Limb (tissue), 2 donors: Measurements from ENCODE around the gene ZNF90.
"Not testable (repeated sequence)": the region's sequence is repeated elsewhere in the genome, so short reads cannot be mapped to it uniquely, and the experiment has no call there.

Source experiments
- DNase-seq, 2 donors: peaks; one replicate each; pipeline ENCODE4 v3.0.0-alpha.2; 2016; ENCODE audit errors: extremely low spot score in 2 of 2

ZNF90 gene

DNA sequence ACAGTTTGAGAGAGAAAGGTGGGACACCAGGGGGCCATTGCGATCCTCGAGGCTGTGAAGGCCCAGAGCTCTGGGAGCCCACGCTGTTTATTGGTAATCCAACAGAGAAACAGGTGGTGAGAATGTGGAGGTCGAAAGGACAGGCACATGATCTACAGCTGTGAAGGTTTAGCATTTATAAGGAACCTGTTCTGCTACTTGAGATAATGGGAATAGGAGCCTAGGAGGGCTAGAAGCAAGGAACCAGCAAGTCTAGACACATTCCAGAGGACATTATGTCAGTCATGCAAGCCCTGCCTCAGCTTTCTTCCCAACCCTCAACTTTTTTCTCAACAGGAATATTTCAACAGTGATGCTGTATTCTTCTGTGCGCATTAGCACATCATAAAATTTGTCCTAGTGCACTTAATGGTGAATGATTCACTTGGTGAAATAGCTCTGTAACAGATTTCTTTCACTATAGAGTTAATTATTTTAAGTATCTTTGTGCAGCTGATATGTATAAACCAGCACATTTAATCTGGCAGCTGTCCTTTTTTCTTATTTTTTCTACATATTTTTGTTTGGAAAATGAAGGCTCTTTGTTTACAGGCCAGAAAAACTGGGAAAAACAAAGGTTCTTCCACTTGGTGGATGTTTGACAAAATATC lies 25.4 kb downstream of the ZNF90 start:
- no peak for DNase-seq

DNA sequence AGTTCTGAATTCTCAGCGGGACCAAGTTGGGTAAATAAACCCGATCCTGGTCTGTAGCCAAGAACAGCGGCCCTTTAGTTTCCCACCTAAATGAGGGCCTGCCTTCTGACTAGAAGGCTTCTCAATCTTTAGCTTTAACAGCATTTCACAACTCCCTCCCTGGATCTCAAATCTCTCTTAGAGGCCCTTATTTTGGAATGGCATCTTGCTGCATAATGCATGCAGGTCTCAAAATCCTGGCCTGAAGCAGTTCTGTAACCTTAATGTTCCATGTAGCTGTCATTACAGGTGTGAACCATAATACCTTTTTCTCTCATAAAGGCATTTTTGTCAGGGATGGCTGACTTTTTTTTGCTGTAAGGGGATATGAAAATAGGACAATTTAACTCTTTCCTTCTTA lies 29.5 kb downstream of the ZNF90 start:
- no peak for DNase-seq

DNA sequence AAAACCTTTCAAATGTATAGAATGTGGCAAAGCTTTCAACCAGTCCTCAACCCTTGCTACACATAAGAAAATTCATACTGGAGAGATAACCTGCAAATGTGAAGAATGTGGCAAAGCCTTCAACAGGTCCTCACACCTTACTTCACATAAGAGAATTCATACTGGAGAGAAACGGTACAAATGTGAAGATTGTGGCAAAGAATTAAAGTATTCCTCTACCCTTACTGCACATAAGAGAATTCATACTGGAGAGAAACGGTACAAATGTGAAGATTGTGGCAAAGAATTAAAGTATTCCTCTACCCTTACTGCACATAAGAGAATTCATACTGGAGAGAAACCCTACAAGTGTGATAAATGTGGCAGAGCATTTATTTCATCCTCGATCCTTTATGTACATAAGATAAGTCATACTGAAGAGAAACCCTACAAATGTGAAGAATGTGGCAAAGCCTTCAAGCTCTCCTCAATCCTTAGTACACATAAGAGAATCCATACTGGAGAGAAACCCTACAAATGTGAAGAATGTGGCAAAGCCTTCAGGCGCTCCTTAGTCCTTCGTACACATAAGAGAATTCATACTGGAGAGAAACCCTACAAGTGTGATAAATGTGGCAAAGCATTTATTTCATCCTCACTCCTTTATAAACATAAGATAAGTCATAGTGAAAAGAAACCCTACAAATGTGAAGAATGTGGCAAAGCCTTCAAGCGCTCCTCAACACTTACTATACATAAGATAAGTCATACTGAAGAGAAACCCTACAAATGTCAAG lies 40.5 kb downstream of the ZNF90 start:
- DNase-seq: not testable (repeated sequence)

DNA sequence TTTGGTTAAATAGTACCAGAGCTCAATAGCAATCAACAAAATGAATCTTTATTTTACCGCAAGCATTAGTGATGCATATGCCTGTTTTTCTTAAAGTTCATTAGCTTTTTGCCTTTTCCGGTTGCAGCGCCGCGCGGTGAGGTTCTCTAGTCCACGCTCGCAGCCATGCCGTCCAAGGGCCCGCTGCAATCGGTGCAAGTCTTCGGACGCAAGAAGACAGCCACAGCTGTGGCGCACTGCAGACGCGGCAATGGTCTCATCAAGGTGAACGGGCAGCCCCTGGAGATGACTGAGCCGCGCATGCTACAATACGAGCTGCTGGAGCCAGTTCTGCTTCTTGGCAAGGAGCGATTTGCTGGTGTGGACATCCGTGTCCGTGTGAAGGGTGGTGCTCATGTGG lies 47.1 kb downstream of the ZNF90 start:
- DNase-seq: no peak

DNA sequence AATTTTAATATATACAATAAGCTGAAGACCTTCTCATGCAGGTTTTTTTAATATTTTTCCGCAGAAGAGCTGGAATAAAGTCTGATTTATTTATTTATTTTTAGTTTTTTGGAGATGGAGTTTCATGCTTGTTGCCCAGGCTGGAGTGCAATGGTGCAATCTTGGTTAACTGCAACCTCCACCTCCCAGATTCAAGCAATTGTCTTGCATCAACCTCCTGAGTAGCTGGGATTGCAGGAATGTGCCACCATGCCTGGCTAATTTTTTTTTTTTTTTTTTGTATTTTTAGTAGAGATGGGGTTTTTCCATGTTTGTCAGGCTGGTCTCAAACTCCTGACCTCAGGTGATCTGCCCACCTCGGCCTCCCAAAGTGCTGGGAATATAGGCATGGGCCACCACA lies 55.1 kb downstream of the ZNF90 start:
- DNase-seq: not testable (repeated sequence)

DNA sequence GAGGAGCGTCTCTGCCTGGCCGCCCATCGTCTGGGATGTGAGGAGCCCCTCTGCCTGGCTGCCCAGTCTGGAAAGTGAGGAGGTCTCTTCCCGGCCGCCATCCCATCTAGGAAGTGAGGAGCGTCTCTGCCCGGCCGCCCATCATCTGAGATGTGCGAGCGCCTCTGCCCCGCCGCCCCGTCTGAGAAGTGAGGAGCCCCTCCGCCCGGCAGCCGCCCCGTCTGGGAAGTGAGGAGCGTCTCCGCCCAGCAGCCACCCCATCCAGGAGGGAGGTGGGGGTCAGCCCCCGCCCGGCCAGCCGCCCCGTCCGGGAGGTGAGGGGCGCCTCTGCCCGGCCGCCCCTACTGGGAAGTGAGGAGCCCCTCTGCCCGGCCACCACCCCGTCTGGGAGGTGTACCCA lies 59.9 kb downstream of the ZNF90 start:
- DNase-seq: not testable (repeated sequence)

DNA sequence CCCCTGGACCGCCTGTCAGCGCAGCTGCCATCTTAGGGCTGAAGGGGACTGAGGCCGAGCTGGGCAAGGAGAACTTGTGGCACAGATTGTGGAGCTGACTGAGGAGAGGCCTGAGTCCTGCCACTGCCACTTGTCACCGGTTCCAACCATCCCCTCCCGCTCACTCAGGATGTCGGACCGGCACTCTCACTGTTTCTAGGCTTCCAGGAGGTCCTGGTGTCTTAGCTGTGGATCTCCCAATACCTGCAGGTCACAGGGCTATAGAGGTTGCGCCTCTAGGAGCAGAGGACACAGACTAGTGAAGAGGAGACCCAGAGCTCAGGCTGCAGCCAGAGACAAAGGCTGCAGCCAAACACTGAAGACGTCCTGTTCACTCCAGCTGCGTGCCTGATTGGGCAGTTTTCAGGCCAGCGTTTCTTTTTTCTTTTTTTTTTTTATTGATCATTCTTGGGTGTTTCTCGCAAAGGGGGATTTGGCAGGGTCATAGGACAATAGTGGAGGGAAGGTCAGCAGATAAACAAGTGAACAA lies 73.9 kb downstream of the ZNF90 start:
- no peak for DNase-seq

DNA sequence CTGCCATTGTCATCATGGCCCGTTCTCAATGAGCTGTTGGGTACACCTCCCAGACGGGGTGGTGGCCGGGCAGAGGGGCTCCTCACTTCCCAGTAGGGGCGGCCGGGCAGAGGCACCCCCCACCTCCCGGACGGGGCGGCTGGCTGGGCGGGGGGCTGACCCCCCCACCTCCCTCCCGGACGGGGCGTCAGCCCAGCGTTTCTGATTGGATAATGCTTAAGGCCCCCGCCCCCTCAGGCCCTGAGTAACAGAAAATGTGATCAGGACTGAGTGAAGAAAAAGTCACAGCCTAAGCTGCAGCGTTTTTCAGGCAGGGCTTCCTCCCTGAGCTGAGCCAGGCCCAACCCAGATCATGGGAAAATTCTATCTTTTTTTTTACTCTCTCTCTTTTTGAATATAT lies 74.7 kb downstream of the ZNF90 start:
- not testable (repeated sequence) for DNase-seq

DNA sequence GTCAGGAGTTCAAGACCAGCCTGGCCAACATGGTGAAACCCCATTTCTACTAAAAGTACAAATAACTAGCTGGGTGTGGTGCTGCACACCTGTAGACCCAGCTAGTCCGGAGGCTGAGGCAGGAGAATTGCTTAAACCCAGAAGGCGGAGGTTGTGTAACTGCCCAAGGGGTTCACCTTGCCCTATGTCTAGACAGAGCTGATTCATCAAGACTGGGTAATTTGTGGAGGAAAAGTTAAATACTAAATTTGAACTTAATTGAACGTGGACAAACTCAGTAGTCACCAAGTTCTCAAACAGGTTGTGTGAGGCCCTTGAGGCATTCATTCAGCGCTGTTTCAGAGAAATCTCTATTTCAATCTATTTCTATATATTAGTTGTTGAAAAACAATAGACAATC lies 75.5 kb downstream of the ZNF90 start:
- no peak for DNase-seq

DNA sequence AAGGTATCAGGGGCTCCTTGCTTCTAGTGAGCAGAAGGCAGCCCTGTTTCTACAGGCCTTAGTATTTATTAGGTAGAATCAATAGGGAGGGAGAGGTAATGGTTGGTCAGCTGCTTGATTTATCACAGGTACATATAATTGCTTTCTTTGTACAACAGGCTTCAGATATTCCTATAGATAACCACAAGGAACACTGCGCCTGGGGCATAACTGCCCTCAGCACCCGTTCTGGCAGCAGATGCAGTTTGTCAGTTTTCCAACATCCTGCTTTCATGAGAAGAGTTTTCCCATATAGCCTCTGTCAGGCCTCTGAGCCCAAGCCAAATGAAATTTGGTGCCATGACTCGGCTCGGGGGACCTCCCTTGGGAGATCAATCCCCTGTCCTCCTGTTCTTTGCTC lies 76.8 kb downstream of the ZNF90 start:
- DNase-seq: no peak

DNA sequence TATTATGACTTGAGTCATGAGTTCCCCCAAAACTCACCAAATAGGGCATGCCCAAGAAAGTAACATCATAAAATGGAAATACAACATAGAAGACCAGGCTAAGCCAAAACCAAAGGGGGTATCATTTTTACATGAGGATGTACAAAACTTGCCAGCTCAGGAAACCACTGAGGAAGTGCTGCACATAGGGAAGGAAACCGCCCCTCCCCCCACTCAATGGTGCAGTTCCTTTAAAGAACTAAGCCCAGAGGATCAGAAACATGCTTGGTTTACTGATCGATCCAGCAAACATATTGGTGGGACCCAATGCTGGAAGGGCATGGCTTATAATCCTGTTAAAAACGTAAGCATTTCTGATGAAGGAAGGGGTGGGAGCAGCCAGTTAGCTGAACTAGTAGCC lies 85.0 kb downstream of the ZNF90 start:
- DNase-seq: no peak

DNA sequence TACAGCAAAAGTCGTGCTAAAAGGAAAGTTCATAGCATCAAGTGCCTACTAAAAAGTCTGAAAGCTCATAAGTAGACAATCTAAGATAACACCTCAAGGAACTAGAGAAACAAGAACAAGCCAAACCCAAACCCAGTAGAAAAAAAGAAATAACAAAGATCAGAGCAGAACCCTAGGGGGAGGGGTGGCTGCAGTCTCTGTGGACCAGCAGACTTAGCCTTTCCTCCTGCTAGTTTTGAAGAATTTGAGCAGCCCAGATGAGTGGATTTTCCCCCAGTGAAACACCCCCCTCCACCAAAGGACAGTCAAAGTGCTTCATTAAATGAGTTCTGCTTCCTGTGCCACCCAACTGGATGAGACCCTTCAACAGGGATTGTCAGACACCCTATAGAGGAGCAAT lies 86.7 kb downstream of the ZNF90 start:
- DNase-seq: no peak

DNA sequence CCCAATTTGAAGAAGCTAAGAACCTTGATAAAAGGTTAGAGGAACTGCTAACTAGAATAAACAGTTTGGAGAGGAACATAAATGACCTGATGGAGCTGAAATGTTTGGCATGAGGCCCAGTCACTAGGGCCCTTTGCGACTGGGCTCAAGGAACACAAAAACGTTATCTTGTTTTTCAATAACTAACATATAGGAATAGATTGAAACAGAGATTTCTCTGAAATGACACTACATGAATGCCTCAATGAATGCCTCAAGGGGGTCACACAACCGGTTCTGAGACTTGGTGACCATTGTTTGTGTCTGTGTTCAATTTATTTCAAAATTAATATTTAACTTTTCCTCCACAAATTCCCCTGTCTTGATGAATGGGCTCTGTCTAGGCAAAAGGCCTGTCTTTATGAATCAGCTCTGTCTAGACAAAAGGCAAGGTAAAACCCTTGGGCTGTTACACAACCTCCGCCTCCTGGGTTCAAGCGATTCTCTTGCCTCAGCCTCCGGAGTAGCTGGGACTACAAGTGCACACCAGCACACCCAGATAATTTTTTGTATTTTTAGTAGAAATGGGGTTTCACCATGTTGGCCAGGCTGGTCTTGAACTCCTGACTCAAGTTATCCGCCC lies 88.3 kb downstream of the ZNF90 start:
- no peak for DNase-seq

DNA sequence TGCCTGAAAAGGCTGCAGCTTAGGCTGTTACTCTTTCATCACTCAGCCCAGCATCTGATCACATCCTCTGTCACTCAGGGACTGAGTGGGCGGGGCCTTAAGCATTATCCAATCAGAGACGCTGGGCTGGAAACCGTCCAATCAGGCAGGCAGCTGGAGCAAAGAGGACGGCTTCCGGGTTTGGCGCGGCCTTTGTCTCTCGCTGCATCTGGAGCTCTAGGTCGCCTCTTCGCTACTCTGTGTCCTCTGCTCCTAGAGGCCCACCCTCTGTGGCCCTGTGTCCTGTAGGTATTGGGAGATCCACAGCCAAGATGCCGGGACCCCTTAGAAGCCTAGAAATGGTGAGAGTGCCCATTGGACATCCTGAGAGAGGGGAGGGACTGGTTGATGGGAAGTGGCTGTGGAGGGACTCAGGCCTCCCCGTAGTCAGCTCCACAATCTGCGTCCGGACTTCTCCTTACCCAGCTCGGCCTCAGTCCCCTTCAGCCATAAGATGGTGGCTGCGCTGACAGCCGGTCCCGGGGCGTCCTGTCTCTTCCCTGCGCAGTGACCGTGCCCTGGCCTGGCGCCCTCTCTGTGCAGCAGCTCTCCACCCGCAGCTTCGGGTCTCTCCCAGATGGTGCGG lies 89.3 kb downstream of the ZNF90 start, which contains the start of gene ZNF486:
Gene ZNF486, plus strand, starts transcription at position 195 of the 625 bp plus-strand sequence. Its CDS starts 117 bp downstream, at position 312.
- DNase-seq: peak; percentile 94

DNA sequence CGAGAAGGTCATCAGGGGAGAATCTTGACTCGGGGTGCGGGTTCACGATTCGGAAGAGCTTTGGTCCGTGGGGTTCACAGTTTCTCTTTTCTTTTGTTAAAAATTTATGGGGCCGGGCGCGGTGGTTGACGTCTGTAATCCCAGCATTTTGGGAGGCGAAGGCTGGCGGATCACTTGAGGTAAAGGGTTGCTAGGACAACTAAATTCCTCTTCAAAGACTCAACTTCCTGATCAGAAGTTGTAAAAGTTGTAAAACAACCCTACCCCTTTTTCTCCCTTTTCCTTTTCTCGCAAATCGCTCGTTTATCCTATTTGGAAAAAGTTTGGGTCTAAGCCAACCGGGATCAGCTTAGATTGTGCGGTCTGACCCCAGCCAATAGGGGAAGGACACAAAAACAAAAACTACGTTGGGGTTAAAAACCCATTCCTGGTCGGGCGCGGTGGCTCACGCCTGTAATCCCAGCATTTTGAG lies 89.9 kb downstream of the ZNF90 start:
- DNase-seq: no peak
